Endothelial cell (in vitro differentiated cells): ENCODE data around the gene FAM25C. TPM values are rescaled to one million over a fixed set of nuclear protein-coding genes. Genes with fewer than 3 reads are reported as not detected.
"Not testable (repeated sequence)": the region's sequence is repeated elsewhere in the genome, so short reads cannot be mapped to it uniquely, and the experiment has no call there.

Source experiments
- DNase-seq: peaks from one replicate; pipeline ENCODE4 v3.0.0; 2021; ENCODE audit warnings: low spot score
- H3K27ac Mint-ChIP-seq: one replicate; pipeline ENCODE4 v1.8.0; 2021; ENCODE audit warnings: mixed read lengths, inconsistent platforms; ENCODE audit not compliant: unreplicated experiment
- H3K27me3 Mint-ChIP-seq: one replicate; pipeline ENCODE4 v1.8.0; 2021; ENCODE audit warnings: mild to moderate bottlenecking, moderate library complexity, mixed read lengths, inconsistent platforms; ENCODE audit not compliant: unreplicated experiment
- H3K36me3 Mint-ChIP-seq: one replicate; pipeline ENCODE4 v1.8.0; 2021; ENCODE audit warnings: mild to moderate bottlenecking, low read depth, mixed read lengths, inconsistent platforms; ENCODE audit not compliant: unreplicated experiment
- H3K4me1 Mint-ChIP-seq: one replicate; pipeline ENCODE4 v1.8.0; 2021; ENCODE audit warnings: mild to moderate bottlenecking, mixed read lengths, inconsistent platforms; ENCODE audit not compliant: unreplicated experiment
- H3K4me3 Mint-ChIP-seq: one replicate; pipeline ENCODE4 v1.8.0; 2021; ENCODE audit warnings: mild to moderate bottlenecking, mixed read lengths, inconsistent platforms; ENCODE audit not compliant: unreplicated experiment
- H3K9me3 Mint-ChIP-seq: one replicate; pipeline ENCODE4 v1.8.0; 2021; ENCODE audit warnings: mixed read lengths, inconsistent platforms; ENCODE audit not compliant: unreplicated experiment
- long read RNA-seq: library from polyadenylated mRNA; unstranded; transcript quantifications from one replicate; pipeline ENCODE4 v2.0.0, GENCODE V29; 2020; ENCODE audit not compliant: unreplicated experiment
- total RNA-seq: library from RNA; stranded (reverse); fragmentation: NEBNext Ultra II Directional; extraction: Animal tissue kit (Norgen Biotek cat#: 25700); gene quantifications from one replicate; pipeline ENCODE4 v1.2.1, GENCODE V29; 2021; ENCODE audit not compliant: unreplicated experiment

FAM25C gene
- not detected for total RNA-seq
- long read RNA-seq, result 0 reads

- not testable (repeated sequence) for H3K36me3 Mint-ChIP-seq
Measured at GRCh38 chr10:47999691-48000090, at the start of gene FAM25C. Gene FAM25C (minus strand): TSS chr10:47999791. CDS start chr10:47999765, 26 bp downstream.

GRCh38 chr10:48044557-48044956 is 45.0 kb upstream of the FAM25C start:
- not testable (repeated sequence) for H3K4me3 Mint-ChIP-seq, H3K4me1 Mint-ChIP-seq, H3K27ac Mint-ChIP-seq, H3K36me3 Mint-ChIP-seq, DNase-seq, H3K9me3 Mint-ChIP-seq, H3K27me3 Mint-ChIP-seq

More at GRCh38 chr10:47999691-48000090, at the start of gene FAM25C:
- H3K27ac Mint-ChIP-seq, H3K4me3 Mint-ChIP-seq, H3K27me3 Mint-ChIP-seq, H3K9me3 Mint-ChIP-seq, DNase-seq, H3K4me1 Mint-ChIP-seq: not testable (repeated sequence)

GRCh38 chr10:48031390-48031789 is 31.8 kb upstream of the FAM25C start:
- not testable (repeated sequence) for H3K36me3 Mint-ChIP-seq, H3K9me3 Mint-ChIP-seq, H3K4me3 Mint-ChIP-seq, DNase-seq, H3K27me3 Mint-ChIP-seq, H3K27ac Mint-ChIP-seq, H3K4me1 Mint-ChIP-seq

GRCh38 chr10:48002306-48002705 is 2.7 kb upstream of the FAM25C start:
- DNase-seq, H3K27ac Mint-ChIP-seq, H3K36me3 Mint-ChIP-seq, H3K9me3 Mint-ChIP-seq, H3K4me1 Mint-ChIP-seq, H3K4me3 Mint-ChIP-seq, H3K27me3 Mint-ChIP-seq: not testable (repeated sequence)

- not testable (repeated sequence) for H3K9me3 Mint-ChIP-seq, H3K4me1 Mint-ChIP-seq, H3K27ac Mint-ChIP-seq, H3K36me3 Mint-ChIP-seq, H3K27me3 Mint-ChIP-seq, DNase-seq, H3K4me3 Mint-ChIP-seq
Measured at GRCh38 chr10:47994045-47994444, 5.5 kb downstream of the FAM25C start.

- H3K9me3 Mint-ChIP-seq, H3K36me3 Mint-ChIP-seq, H3K27me3 Mint-ChIP-seq, DNase-seq, H3K27ac Mint-ChIP-seq, H3K4me3 Mint-ChIP-seq, H3K4me1 Mint-ChIP-seq: not testable (repeated sequence)
Measured at GRCh38 chr10:47992560-47992959, 7.0 kb downstream of the FAM25C start.

GRCh38 chr10:47991706-47992105 is 7.9 kb downstream of the FAM25C start:
- H3K4me1 Mint-ChIP-seq, H3K9me3 Mint-ChIP-seq, DNase-seq, H3K27ac Mint-ChIP-seq, H3K27me3 Mint-ChIP-seq, H3K36me3 Mint-ChIP-seq, H3K4me3 Mint-ChIP-seq: not testable (repeated sequence)

GRCh38 chr10:47990097-47990496 is 9.5 kb downstream of the FAM25C start:
- not testable (repeated sequence) for H3K9me3 Mint-ChIP-seq, H3K4me1 Mint-ChIP-seq, DNase-seq, H3K4me3 Mint-ChIP-seq, H3K36me3 Mint-ChIP-seq, H3K27ac Mint-ChIP-seq, H3K27me3 Mint-ChIP-seq

GRCh38 chr10:47989542-47989950 is 10.0 kb downstream of the FAM25C start:
- H3K9me3 Mint-ChIP-seq, H3K27ac Mint-ChIP-seq, H3K4me1 Mint-ChIP-seq, DNase-seq, H3K27me3 Mint-ChIP-seq, H3K4me3 Mint-ChIP-seq, H3K36me3 Mint-ChIP-seq: not testable (repeated sequence)

GRCh38 chr10:47988718-47989541 is 10.7 kb downstream of the FAM25C start:
- not testable (repeated sequence) for H3K27ac Mint-ChIP-seq, DNase-seq, H3K27me3 Mint-ChIP-seq, H3K4me1 Mint-ChIP-seq, H3K9me3 Mint-ChIP-seq, H3K36me3 Mint-ChIP-seq, H3K4me3 Mint-ChIP-seq

GRCh38 chr10:47987952-47988351 is 11.6 kb downstream of the FAM25C start:
- not testable (repeated sequence) for H3K27ac Mint-ChIP-seq, H3K4me1 Mint-ChIP-seq, DNase-seq, H3K9me3 Mint-ChIP-seq, H3K4me3 Mint-ChIP-seq, H3K27me3 Mint-ChIP-seq, H3K36me3 Mint-ChIP-seq

GRCh38 chr10:47986413-47987230 is 13.0 kb downstream of the FAM25C start:
- not testable (repeated sequence) for H3K9me3 Mint-ChIP-seq, H3K4me1 Mint-ChIP-seq, H3K4me3 Mint-ChIP-seq, H3K27me3 Mint-ChIP-seq, H3K27ac Mint-ChIP-seq, DNase-seq, H3K36me3 Mint-ChIP-seq
